Measurements from ENCODE around the gene PLEKHA7.
"Not testable (repeated sequence)": the region's sequence is repeated elsewhere in the genome, so short reads cannot be mapped to it uniquely, and the experiment has no call there.

Gene PLEKHA7

GRCh38 chr11:16902182-16902581, 112.0 kb downstream of the PLEKHA7 start:
- no peak for DNase-seq

GRCh38 chr11:16900491-16900890, 113.7 kb downstream of the PLEKHA7 start:
- no peak for DNase-seq

GRCh38 chr11:16899708-16900303, 114.4 kb downstream of the PLEKHA7 start:
- no peak for DNase-seq

- DNase-seq: no peak
Observed at GRCh38 chr11:16898274-16898985, 115.8 kb downstream of the PLEKHA7 start.

- peak; percentile 77 for DNase-seq
Observed at GRCh38 chr11:16897470-16898061, 116.6 kb downstream of the PLEKHA7 start.

- DNase-seq: peak; percentile 48
Observed at GRCh38 chr11:16896729-16897469, 117.3 kb downstream of the PLEKHA7 start.

- DNase-seq: peak; percentile 38
Observed at GRCh38 chr11:16895306-16895705, 118.9 kb downstream of the PLEKHA7 start.

GRCh38 chr11:16893456-16894066, 120.7 kb downstream of the PLEKHA7 start:
- DNase-seq: peak; percentile 24

GRCh38 chr11:16891964-16892363, 122.2 kb downstream of the PLEKHA7 start:
- DNase-seq: no peak

GRCh38 chr11:16891165-16891564, 123.0 kb downstream of the PLEKHA7 start:
- no peak for DNase-seq

GRCh38 chr11:16890442-16890841, 123.8 kb downstream of the PLEKHA7 start:
- DNase-seq: no peak

GRCh38 chr11:16889905-16890304, 124.3 kb downstream of the PLEKHA7 start:
- DNase-seq: no peak

- not testable (repeated sequence) for DNase-seq
Observed at GRCh38 chr11:16889010-16889409, 125.2 kb downstream of the PLEKHA7 start.

GRCh38 chr11:16887887-16888286, 126.3 kb downstream of the PLEKHA7 start:
- not testable (repeated sequence) for DNase-seq

- no peak for DNase-seq
Observed at GRCh38 chr11:16883174-16883573, 131.0 kb downstream of the PLEKHA7 start.

GRCh38 chr11:16881766-16882165, 132.4 kb downstream of the PLEKHA7 start:
- no peak for DNase-seq

GRCh38 chr11:16881074-16881709, 133.0 kb downstream of the PLEKHA7 start:
- no peak for DNase-seq

- DNase-seq: no peak
Observed at GRCh38 chr11:16880184-16880801, 133.9 kb downstream of the PLEKHA7 start.

GRCh38 chr11:16879690-16880089, 134.5 kb downstream of the PLEKHA7 start:
- DNase-seq: no peak

- no peak for DNase-seq
Observed at GRCh38 chr11:16876837-16877236, 137.4 kb downstream of the PLEKHA7 start.

- DNase-seq: no peak
Observed at GRCh38 chr11:16876053-16876752, 138.0 kb downstream of the PLEKHA7 start.

Data from retina (tissue), 1 donor.